Activated CD4-positive, alpha-beta T cell treated with anti-CD3 and anti-CD28 coated beads, Interleukin-2, amount 50 U/mL, for 16 hours (primary cell): ENCODE measurements around the gene GATAD1.
A peak's percentile ranks its signal among the peaks of the same experiment; 100 is the strongest.

Experiments used
- DNase-seq: peaks from one replicate; pipeline ENCODE4 v3.0.0-alpha.2; 2020

The GATAD1 gene

DNA sequence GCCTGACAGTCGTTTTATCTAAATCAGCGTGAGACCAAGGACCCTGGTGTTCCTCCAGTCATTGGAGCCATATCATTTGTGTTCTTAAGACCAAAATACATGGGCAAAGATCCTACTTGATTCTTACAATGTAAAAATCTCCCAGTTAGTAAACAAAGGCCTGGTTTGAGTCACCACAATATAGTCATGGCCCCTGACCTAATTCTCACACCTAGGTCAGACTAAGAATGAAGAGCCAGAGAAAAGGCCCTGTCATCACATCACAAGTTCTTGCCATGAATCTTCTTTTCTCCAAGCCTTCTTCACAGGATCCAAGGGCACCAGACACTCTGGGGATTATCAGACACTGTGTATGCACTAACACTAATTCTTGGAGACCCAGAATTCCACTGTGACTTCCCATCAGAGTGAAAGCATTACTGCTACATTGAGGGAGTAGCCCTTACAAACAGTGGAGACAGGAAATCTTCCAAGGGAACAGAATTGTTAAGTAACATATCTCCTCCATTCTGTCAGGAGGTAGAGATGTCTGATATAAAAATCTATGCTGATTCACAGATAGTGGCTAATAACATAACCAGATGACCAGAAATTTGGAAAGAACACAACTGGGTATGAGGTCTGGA lies 38.1 kb downstream of the GATAD1 start:
- DNase-seq = peak; percentile 12

DNA sequence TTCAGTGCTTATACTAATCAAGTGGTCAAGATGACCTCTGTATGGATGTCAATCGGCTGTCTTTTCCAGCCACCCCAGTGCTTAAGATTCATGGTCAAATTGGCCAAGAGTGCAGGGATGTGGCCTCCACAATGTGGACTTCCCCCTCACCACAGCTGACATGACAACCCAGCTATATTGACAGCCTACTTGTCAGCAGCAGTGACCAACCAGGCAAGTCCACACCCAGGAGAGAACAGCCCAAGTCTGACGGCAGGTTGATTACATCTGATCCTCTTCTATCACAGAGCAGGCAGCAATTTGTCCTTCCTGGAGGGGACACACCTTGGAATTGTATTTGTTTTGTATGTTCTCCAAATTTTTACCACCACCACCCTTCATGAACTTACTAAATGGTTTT lies 38.7 kb downstream of the GATAD1 start:
- no peak for DNase-seq

DNA sequence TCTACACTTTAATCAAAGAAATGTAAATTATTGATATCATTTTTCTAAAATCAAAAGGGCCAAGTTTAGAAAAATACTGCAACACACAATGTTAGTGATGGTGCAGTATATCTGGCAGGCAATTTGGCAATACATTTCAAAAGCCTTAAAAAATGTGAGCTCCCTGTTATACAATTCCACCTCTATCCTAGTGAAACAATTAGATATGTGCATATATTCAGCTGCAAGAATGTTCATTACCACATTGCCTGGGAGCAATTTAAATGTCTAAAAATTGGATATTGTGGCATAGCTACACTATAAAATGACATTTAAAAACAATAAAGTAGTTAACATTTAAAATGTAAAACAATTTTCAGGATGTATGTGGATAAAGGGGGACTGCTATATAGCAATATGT lies 40.5 kb downstream of the GATAD1 start:
- no peak for DNase-seq

DNA sequence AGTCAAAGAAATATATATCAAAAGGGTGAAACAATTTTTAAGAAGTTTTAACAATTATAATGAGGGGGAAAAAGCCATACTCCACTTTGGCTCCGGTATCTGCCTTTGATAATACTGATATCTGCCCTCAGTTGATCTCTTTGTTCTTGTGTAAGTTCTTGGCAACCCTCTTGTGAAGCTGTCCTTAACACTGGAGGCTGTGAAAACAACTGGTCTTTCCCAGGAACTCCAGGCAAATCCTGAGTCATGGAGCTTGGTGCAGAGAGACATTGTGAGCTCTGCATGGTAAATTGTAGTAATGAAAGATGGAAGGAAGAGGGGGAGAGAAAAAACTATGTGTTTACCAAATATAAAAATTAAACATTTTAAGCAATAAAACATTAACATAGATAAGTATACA lies 42.4 kb downstream of the GATAD1 start:
- no peak for DNase-seq

DNA sequence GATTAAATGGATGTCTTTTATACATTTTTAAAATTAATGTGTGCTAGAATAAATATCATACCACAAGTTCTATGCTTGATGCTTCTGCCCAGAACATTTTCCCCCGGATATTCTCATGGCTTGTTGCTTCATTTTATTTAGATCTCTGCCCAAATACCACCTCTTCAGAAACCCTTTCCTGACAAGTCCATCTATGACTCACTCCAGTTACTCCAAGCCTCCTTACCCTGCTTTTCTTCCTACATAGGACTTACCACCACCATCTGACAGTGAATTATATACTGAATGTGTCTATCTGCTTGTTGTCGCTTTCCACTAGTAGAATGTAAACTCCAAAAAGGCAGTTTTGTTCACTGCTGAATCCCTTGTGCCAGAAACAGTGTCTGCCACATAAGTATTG lies 49.6 kb downstream of the GATAD1 start:
- no peak for DNase-seq

DNA sequence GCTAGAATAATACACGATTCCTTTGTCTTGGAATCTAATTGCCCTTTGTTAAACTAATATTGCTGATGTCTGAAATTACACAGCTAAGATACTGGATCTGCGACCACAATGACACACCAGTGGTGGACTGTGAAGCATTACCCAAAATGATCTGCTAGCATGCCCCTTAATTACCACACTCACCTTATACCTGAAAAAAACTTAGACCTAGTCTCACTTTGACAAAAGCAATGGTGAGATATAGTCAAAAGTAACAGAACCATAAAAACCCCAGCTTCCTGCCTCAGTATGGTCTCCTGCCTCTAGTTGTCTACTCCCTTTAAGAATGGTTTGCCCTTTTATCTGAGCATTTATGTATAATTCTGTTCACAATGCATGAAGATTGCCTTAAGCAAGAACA lies 51.3 kb downstream of the GATAD1 start:
- peak; percentile 31 for DNase-seq

DNA sequence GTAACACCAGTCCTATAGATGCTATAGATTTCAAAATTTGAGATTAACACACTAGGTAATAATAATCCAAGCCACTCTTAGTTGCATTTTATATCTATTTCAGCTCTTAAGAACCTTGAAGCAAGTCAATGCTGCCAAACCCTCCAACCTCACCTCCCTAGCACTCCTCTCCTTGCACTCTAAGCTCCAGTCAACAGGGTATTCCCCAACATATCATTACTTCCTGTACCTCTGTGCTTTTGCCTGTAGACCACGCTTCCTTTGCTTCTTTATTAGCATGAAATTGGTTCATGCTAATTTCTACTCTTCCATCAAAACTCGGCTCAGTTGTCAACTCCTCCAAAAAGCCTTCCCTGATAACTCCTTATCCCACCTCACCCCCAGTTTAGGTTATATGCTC lies 56.5 kb downstream of the GATAD1 start:
- no peak for DNase-seq

DNA sequence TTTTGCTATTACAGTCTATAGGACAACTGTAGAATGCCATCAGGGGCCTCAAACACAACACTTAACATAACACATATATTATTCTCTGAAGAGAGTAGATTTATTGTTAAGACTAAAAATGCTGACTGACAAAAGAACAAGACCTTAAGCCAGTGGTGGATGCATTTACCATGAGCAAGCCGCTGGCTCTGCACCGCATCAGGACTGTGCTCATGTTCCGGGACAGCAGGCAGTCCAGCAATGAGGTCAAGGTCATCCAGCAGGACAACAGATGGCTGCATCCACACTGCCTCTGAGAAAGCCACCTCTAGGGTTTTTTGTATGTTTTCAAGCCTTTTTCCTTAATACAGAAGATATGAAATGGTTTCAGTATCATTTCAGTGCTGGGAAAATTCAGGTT lies 57.3 kb downstream of the GATAD1 start:
- DNase-seq = no peak

DNA sequence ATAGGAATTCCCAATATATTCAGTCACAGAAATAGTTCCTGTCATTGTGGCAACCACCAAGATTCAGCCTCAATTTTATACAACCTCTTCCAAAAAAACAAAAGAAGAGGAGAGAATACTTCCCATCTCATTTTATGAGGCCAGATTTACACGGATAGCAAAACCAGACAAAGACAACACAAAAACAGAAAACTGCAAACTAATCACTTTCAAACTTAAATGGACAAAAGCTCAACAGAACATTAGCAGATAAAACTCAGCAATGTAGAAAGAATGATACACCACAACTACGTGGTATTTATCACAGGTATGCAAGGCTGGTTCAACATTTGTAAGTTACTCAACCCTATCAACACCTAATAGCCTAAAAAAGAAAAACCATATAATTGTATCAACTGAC lies 59.1 kb downstream of the GATAD1 start:
- no peak for DNase-seq

DNA sequence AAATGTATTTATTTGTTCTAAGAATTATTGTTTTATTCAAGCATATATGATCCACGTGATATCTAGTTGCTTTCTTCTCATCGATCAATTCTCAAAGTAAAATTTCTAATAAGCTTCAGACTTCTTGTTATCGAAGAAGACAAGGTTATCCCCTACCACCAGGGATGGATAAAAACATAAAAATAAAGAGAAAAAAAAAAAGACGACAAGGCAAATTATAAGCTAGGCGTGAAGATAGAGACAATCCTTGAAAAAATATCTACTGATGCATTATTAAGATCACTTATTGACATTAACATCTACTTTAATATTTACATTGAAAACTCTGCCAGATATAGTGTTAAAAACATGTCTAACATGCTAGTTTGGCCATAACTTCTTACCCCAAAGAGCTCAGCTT lies 61.7 kb downstream of the GATAD1 start:
- no peak for DNase-seq
